ENCODE measurements around the gene SDCCAG8. TPM values are rescaled to one million over a fixed set of nuclear protein-coding genes. Genes with fewer than 3 reads are reported as not detected.

Gene SDCCAG8
- total and polyA plus RNA-seq, 2 donors = 35.6 to 44.2 TPM

DNA sequence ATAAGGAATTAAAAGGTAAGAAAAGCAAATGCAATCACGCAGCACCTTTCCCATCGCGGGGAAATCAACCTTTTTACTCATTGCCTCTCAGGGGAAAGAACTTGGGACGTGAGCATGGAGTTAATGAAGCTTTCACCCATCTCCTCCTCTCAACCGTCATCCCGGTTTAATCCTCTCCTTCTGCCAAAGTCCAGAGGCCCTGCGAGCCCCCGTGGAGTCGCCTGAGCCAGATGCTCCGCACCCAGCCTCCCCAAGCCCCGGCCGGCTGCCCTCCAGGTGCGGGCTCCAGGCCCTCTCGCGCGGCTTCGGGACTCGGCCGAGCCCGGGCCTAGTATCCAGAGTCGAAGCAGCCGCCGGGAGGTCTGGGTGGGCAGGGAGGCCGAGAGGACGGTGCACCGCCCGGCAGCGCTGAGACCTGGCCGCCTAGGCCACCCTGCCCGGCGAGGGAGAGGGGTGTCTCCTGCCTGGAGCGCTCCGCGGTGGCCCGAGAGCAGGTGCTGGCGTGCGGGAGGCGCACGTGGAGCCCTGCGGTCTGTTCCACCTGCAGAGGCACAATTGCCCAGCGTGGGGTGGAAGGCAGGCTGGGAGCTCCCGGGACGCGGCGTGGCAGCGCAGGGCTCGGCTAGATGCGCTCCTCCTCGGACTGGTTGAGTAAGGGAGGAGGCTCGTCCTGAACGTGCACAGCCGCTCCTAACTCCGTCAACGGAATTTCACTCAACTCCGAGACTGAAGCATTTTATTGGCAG, 218.5 kb downstream of the SDCCAG8 start:
- H3K27me3 ChIP-seq (ENCODE audit: control insufficient read depth in 2 of 2, insufficient read depth in 1 of 2, low read length in 1 of 2) = no peaks in the 10 kb centered on the region
- no peak overlapping the region for H3K27ac ChIP-seq (ENCODE audit: low read depth in 1 of 2, low read length in 1 of 2)
- no peak overlapping the region for H3K4me3 ChIP-seq (ENCODE audit: low read length in 2 of 2)
- 96% methylated on average over 55 of the region's 55 CpGs for WGBS
- H3K36me3 ChIP-seq (ENCODE audit: control insufficient read depth in 2 of 2, insufficient read depth in 2 of 2, low read length in 1 of 2) = peaks cover 0 to 2% of the 10 kb centered on the region in 2 donors
- H3K9me3 ChIP-seq (ENCODE audit: control insufficient read depth in 2 of 2, insufficient read depth in 1 of 2, low read length in 1 of 2) = peaks cover 0 to 3% of the 10 kb centered on the region in 2 donors
- DNase-seq (ENCODE audit: low read depth in 6 of 9, low spot score in 9 of 9) = no peak
- H3K4me1 ChIP-seq (ENCODE audit: control insufficient read depth in 2 of 2, insufficient read depth in 2 of 2, low read length in 2 of 2) = peaks cover 14 to 28% of the 10 kb centered on the region in 2 donors

DNA sequence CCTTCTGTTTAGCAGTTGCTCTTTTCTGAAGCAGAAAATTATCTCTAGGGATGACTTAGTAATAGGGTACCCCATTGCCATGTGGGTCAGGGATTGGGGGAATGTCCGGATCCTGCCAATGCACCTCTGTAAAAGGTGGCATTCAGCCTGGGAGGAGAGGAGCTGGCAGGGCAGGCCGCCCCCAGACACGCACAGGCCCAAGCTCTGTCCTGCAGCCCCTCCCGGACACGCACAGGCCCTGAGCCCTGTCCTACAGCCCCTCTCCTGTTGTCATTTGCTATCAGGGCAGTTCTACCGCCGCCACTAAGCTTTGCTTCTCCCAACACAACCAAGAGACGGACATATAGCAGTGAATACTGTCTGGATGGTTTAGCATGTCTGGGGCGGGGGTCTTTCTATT, 219.1 kb downstream of the SDCCAG8 start:
- peaks cover 14 to 28% of the 10 kb centered on the region in 2 donors for H3K4me1 ChIP-seq (ENCODE audit: control insufficient read depth in 2 of 2, insufficient read depth in 2 of 2, low read length in 2 of 2)
- WGBS = 99% methylated on average over 9 of the region's 9 CpGs
- no peak overlapping the region for H3K27ac ChIP-seq (ENCODE audit: low read depth in 1 of 2, low read length in 1 of 2)
- H3K36me3 ChIP-seq (ENCODE audit: control insufficient read depth in 2 of 2, insufficient read depth in 2 of 2, low read length in 1 of 2) = peaks cover 0 to 2% of the 10 kb centered on the region in 2 donors
- H3K9me3 ChIP-seq (ENCODE audit: control insufficient read depth in 2 of 2, insufficient read depth in 1 of 2, low read length in 1 of 2) = peaks cover 0 to 3% of the 10 kb centered on the region in 2 donors
- DNase-seq (ENCODE audit: low read depth in 6 of 9, low spot score in 9 of 9) = no peak
- H3K4me3 ChIP-seq (ENCODE audit: low read length in 2 of 2) = no peak overlapping the region
- H3K27me3 ChIP-seq (ENCODE audit: control insufficient read depth in 2 of 2, insufficient read depth in 1 of 2, low read length in 1 of 2) = no peaks in the 10 kb centered on the region

DNA sequence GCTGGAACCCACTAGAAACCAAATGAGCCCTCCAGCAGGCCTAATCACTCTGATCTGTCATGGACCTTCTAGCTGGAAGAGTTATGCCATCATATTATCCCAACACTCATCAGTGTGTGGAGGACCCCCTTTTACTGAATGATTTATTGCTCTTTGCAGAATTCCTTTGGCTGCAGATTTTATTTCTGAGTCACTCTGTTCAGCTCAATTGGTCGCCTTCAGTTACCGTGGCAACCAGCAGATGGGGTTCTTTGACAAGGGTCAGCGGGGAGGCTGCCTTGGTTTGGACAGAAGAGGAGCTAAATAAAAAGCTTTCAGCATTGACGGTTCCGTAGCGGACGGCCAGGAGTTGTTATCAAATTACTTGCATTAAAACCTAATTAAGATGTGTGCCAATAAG, 220.1 kb downstream of the SDCCAG8 start:
- peaks cover 14 to 28% of the 10 kb centered on the region in 2 donors for H3K4me1 ChIP-seq (ENCODE audit: control insufficient read depth in 2 of 2, insufficient read depth in 2 of 2, low read length in 2 of 2)
- no peak for DNase-seq (ENCODE audit: low read depth in 6 of 9, low spot score in 9 of 9)
- no peak overlapping the region for H3K27ac ChIP-seq (ENCODE audit: low read depth in 1 of 2, low read length in 1 of 2)
- H3K4me3 ChIP-seq (ENCODE audit: low read length in 2 of 2) = no peak overlapping the region
- 96% methylated on average over 7 of the region's 7 CpGs for WGBS
- peaks cover 0 to 3% of the 10 kb centered on the region in 2 donors for H3K9me3 ChIP-seq (ENCODE audit: control insufficient read depth in 2 of 2, insufficient read depth in 1 of 2, low read length in 1 of 2)
- peaks cover 0 to 2% of the 10 kb centered on the region in 2 donors for H3K36me3 ChIP-seq (ENCODE audit: control insufficient read depth in 2 of 2, insufficient read depth in 2 of 2, low read length in 1 of 2)
- no peaks in the 10 kb centered on the region for H3K27me3 ChIP-seq (ENCODE audit: control insufficient read depth in 2 of 2, insufficient read depth in 1 of 2, low read length in 1 of 2)

DNA sequence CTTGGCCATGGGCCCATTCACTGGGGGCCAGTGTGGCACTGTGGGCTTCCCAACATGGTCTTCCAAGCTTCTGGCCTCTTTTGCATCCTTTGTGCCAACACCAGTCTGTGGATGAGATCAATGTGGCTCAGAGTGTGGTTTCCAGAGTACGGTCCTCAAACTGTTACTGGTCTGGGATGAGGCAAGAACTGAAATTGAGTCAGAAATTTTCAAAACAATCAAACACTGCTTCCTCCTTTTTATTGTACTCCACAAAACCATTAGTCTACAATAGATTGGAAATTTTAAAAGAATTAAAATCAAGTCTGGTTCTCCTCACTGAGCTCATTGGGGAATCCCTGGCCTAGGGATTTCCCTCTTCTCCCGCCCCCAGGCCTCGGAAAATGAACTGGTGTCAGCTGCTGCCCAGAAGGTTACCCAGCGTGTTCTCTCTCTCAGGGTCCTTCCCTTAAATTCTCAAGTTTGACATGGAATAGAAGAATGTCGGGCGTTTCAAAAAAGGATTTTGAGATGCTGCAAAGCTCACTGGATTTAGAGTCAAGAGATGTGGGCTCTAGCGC, 222.0 kb downstream of the SDCCAG8 start:
- peaks cover 0 to 3% of the 10 kb centered on the region in 2 donors for H3K9me3 ChIP-seq (ENCODE audit: control insufficient read depth in 2 of 2, insufficient read depth in 1 of 2, low read length in 1 of 2)
- peaks cover 0 to 2% of the 10 kb centered on the region in 2 donors for H3K36me3 ChIP-seq (ENCODE audit: control insufficient read depth in 2 of 2, insufficient read depth in 2 of 2, low read length in 1 of 2)
- no peak for DNase-seq (ENCODE audit: low read depth in 6 of 9, low spot score in 9 of 9)
- H3K27me3 ChIP-seq (ENCODE audit: control insufficient read depth in 2 of 2, insufficient read depth in 1 of 2, low read length in 1 of 2) = no peaks in the 10 kb centered on the region
- 97% methylated on average over 7 of the region's 7 CpGs for WGBS
- no peak overlapping the region for H3K27ac ChIP-seq (ENCODE audit: low read depth in 1 of 2, low read length in 1 of 2)
- peaks cover 16 to 30% of the 10 kb centered on the region in 2 donors for H3K4me1 ChIP-seq (ENCODE audit: control insufficient read depth in 2 of 2, insufficient read depth in 2 of 2, low read length in 2 of 2)
- no peak overlapping the region for H3K4me3 ChIP-seq (ENCODE audit: low read length in 2 of 2)

DNA sequence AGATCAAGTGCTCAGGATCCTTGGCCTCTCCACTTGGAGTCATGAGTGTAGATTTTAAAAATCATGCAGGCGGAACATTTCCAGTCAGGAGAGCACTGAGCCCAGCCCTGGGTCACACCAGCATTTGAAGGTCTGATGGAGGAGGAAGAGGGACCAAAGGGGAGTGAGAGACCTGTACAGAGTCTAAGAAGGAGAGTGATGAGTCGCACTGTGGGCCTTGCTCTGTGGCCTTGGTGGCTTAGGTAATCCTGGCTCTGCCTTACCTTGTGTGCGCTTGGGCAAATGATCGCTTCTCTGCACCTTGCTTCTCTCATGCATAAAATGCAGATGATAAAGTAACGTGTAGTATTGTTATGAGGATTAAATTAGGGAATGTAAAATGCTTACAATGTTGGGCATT, 225.3 kb downstream of the SDCCAG8 start:
- Histone ChIP-seq H3K9me3 (ENCODE audit: control insufficient read depth in 2 of 2, insufficient read depth in 1 of 2, low read length in 1 of 2) (no peaks in the 10 kb centered on the region), H3K27ac (ENCODE audit: low read depth in 1 of 2, low read length in 1 of 2) (no peak overlapping the region), H3K27me3 (ENCODE audit: control insufficient read depth in 2 of 2, insufficient read depth in 1 of 2, low read length in 1 of 2) (no peaks in the 10 kb centered on the region), H3K36me3 (ENCODE audit: control insufficient read depth in 2 of 2, insufficient read depth in 2 of 2, low read length in 1 of 2) (no peaks in the 10 kb centered on the region), H3K4me3 (ENCODE audit: low read length in 2 of 2) (no peak overlapping the region), H3K4me1 (ENCODE audit: control insufficient read depth in 2 of 2, insufficient read depth in 2 of 2, low read length in 2 of 2) (peaks cover 15 to 26% of the 10 kb centered on the region in 2 donors)
- DNase-seq (ENCODE audit: low read depth in 6 of 9, low spot score in 9 of 9) = no peak
- WGBS = 98% methylated on average over 5 of the region's 5 CpGs

DNA sequence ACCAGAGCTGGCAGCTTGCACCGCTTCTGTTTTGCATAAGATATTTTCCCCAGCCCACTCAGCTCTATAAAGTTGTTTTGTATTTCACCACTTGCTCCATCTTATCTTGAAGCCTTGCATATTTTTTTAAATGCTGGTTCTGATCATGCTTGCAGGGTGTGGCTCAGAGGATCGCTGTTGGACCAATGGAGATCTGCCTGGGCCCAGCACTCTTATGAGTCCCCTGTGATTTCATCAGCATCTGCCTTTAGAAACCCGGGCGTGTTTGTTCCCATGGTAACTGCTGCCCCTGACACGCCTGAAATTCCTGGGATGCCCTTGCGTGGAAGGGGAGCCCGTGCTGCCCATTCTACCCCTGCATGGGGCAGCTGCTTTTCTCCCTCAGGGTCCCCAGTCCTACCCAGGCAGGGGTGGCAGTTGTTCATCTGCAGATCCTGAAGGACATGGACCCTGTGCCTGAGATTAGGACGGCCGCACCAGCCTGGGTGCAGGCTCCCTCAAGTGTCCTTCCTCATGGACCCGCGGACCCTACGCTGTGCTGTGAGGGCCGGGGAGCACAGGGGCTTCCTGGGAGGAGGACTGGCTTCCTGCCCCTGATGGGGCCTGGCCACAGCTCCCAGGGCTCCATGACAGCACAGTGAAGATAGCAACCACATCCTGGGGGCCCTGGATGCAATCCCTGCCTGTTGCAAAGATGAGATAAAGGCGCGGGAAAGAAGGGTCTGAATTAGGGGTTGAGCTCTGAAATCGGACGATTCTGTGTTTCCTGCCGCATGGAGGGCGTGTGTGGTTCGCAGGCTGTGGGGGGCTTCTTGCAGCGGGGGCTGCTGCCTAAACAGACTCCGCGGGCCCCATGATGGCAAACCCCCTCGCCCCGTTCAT, 226.5 kb downstream of the SDCCAG8 start:
- Histone ChIP-seq H3K27ac (ENCODE audit: low read depth in 1 of 2, low read length in 1 of 2) (no peak overlapping the region), H3K36me3 (ENCODE audit: control insufficient read depth in 2 of 2, insufficient read depth in 2 of 2, low read length in 1 of 2) (no peaks in the 10 kb centered on the region), H3K4me3 (ENCODE audit: low read length in 2 of 2) (peak overlapping the region; percentile 44 to 56), H3K9me3 (ENCODE audit: control insufficient read depth in 2 of 2, insufficient read depth in 1 of 2, low read length in 1 of 2) (no peaks in the 10 kb centered on the region), H3K4me1 (ENCODE audit: control insufficient read depth in 2 of 2, insufficient read depth in 2 of 2, low read length in 2 of 2) (peaks cover 10 to 24% of the 10 kb centered on the region in 2 donors), H3K27me3 (ENCODE audit: control insufficient read depth in 2 of 2, insufficient read depth in 1 of 2, low read length in 1 of 2) (no peaks in the 10 kb centered on the region)
- WGBS = 31% methylated on average over 25 of the region's 25 CpGs
- peak in 3 of 9 donors; percentile 19 to 55 (median 35) for DNase-seq (ENCODE audit: low read depth in 6 of 9, low spot score in 9 of 9)

DNA sequence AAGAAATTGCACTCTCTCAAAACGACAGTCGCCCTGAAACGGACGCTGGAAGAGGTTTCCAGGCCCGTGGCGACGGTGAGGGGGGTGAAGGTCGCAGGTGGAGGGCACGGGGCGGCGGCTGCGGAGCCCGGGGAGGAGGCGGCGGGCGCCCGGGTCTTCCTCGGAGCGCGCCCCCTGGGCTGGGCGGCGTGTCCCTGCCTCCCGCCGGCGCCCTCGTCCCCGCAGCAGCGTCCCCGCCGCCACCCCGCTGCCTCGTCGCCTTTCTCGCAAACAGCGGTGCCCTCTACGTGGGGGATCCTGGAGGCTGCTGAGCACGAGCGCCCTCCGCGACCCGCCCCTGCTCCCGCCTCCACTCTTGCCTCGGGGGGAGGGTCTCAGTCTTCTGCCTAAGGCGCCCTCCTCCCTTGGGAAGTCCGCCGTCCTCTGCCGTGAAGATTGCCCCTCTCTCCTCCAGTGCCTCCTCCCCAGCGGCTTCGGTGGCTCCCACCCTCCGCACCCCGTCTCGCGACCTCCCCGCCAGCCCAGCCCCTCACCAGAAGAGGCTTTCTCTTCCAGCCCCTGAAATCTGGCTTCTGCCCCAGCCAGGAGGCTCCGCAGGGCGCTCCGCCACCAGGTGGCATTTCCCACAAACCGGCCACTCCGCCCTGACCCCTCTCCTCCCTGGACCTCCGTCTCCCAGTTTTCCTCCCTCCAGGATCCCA, 227.4 kb downstream of the SDCCAG8 start:
- Histone ChIP-seq H3K36me3 (ENCODE audit: control insufficient read depth in 2 of 2, insufficient read depth in 2 of 2, low read length in 1 of 2) (no peaks in the 10 kb centered on the region), H3K9me3 (ENCODE audit: control insufficient read depth in 2 of 2, insufficient read depth in 1 of 2, low read length in 1 of 2) (no peaks in the 10 kb centered on the region), H3K4me1 (ENCODE audit: control insufficient read depth in 2 of 2, insufficient read depth in 2 of 2, low read length in 2 of 2) (peaks cover 10 to 18% of the 10 kb centered on the region in 2 donors), H3K27me3 (ENCODE audit: control insufficient read depth in 2 of 2, insufficient read depth in 1 of 2, low read length in 1 of 2) (no peaks in the 10 kb centered on the region), H3K4me3 (ENCODE audit: low read length in 2 of 2) (peak overlapping the region; percentile 44 to 56), H3K27ac (ENCODE audit: low read depth in 1 of 2, low read length in 1 of 2) (no peak overlapping the region)
- 11% methylated on average over 60 of the region's 60 CpGs for WGBS
- DNase-seq (ENCODE audit: low read depth in 6 of 9, low spot score in 9 of 9) = peak in 4 of 9 donors; percentile 18 to 57 (median 36)

DNA sequence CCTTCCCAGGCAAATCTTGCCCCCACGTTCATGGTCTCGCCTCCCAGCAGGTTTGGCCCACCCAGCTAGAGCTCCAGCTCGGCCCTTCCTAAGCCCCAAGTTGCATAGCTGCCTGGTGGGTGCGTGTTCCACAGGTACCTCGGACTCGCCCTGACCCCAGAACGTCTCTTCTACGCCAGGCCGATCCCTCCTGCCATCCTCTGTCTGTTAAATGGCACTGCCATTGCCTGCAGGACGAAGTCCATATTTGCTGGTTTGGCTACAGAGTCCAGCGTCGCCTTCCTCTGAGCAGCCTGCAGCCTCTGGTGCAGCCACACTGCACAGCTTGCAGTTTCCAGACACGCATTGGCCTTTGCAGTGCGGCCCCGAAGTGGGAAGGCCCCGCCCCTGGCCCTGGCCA, 228.1 kb downstream of the SDCCAG8 start:
- no peaks in the 10 kb centered on the region for H3K9me3 ChIP-seq (ENCODE audit: control insufficient read depth in 2 of 2, insufficient read depth in 1 of 2, low read length in 1 of 2)
- no peak for DNase-seq (ENCODE audit: low read depth in 6 of 9, low spot score in 9 of 9)
- H3K4me3 ChIP-seq (ENCODE audit: low read length in 2 of 2) = no peak overlapping the region
- H3K27ac ChIP-seq (ENCODE audit: low read depth in 1 of 2, low read length in 1 of 2) = no peak overlapping the region
- H3K36me3 ChIP-seq (ENCODE audit: control insufficient read depth in 2 of 2, insufficient read depth in 2 of 2, low read length in 1 of 2) = peaks cover under 1 to 3% of the 10 kb centered on the region in 2 donors
- peaks cover 10 to 17% of the 10 kb centered on the region in 2 donors for H3K4me1 ChIP-seq (ENCODE audit: control insufficient read depth in 2 of 2, insufficient read depth in 2 of 2, low read length in 2 of 2)
- 98% methylated on average over 16 of the region's 16 CpGs for WGBS
- no peaks in the 10 kb centered on the region for H3K27me3 ChIP-seq (ENCODE audit: control insufficient read depth in 2 of 2, insufficient read depth in 1 of 2, low read length in 1 of 2)
